ENCODE results near the gene CCNG2.

Gene CCNG2

DNA sequence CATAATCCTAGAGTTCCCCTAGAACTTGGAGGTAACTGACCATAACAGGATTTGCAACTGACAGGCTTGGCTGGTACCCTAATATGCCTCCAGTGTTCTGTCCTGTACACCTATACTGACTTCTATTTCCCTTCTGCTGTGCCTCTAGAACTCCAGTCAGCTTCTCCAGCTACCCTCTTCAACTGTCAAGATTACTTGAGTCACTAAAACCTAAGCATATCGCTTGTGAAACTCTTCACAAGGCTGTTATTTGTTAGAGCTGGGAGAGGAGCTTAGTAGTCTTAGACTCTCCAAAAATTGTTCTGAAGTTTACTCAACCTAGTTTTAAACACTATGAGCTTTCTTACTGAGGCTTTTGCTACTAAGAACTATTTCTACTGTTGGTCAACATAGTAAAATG lies 52.0 kb downstream of the CCNG2 start:
- DNase-seq, result no peak

DNA sequence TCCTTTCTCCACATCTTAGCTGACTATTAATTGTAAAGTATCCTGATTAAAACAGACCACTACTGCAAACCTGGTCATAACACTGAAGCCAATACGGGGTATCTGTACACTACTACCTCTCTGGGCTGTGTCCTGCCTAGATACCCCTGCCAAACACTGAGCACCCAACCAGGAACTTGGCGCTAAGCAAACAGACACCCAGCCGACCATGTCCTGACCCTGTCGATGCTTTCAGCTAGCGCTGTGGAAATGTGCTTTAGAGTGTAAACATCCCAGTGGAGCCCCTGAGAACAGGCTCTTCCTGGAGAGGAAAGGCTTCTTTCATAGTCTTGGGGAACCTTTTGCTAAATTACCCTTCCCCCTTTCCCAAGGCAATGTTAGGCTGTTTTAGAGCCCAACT lies 52.9 kb downstream of the CCNG2 start:
- DNase-seq, result no peak

DNA sequence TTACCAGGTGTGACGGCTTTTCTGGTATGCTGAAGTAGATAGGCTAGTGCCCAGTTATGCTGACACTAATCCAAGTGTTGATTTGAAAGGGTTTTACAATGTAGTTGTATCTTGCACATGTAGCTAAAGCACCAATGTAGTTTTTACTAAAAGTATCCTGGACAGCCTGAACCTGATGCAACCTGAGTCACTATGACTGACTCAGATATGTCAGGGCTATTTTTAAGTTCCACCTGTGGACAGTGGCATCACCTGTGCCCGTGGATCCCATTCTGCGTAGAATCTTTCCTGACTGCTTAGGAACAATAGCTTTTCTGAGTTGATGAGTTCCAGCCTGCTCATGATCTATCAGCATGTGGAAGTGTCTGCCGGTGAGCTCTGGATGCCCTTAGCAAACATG lies 58.1 kb downstream of the CCNG2 start:
- no peak for DNase-seq

DNA sequence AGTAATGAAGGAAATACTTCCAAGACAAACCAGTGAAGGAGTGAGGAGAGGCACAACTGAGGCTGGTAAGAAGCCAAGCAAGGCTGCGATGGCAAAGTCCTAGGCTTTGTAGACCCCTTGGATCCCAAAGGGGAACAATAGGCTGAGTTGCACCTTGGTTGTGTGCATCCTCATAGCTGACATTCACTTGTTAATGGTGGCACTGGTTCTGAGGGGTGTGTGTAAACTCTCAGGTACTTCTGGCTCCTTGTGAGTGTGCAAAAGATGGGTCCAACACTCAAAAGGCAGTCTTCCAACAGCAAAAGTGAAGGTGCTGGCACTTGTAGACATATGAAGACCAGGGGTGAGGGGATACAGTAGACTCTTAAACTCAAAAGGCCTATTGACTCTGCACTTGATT lies 60.5 kb downstream of the CCNG2 start:
- no peak for DNase-seq

DNA sequence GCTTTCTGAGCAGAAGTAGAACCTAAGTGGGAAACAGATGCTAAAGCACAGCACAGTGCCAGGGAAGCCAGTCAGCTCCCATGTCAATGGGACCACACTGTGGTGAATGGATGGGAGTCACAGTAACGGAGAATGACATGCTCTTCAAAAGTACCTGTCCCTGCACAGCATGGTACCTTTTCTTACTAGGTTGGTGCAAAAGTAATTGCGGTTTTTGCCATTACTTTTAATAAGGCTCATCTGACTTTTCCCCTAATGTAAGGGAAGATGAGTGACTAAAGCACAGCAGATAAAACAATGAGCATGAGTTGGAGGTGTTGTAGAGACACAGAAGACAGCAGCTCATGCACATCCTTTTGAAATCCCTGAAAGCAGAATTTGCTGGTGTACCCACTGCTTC lies 62.3 kb downstream of the CCNG2 start:
- DNase-seq, result no peak

Data from activated CD4-positive, alpha-beta T cell treated with anti-CD3 and anti-CD28 coated beads for 4 hours (primary cell).